OCI-LY3 (cell line): Measurements from ENCODE around the gene TXNDC11.

Experiments used
- EZH2phosphoT487 ChIP-seq: fragments of 200-600 bp; shearing (Covaris generic); IDR thresholded peaks from 2 replicates; pipeline ENCODE4 v1.6.1; 2018; ENCODE audit warnings: antibody characterized with exemption, mixed run types, low read depth
- TF ChIP-seq, protein P1 (sequence below): fragments of 200-600, 300-600 bp; sonication (generic); IDR thresholded peaks from 2 replicates; pipeline ENCODE4 v1.5.1; 2014; ENCODE audit warnings: antibody characterized with exemption, low read length, low read depth

DNA sequence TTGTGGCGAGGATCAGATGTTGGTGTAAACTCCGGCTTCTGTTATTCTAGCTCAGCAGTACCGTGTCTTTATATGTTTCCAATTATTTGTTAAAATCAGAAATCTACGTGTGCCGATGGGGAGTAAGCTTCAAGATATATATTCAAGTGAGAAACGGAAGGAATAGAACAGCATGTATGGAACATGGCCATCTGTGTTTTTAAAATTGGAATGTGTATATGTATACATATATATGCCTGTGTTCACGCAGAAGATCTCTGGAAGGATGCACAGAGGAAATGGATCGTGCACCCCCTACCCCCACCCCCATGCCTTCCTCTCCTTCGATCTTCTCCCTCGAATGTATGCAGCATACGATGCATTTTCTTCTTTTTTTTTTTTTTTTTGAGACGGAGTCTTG lies 82.1 kb downstream of the TXNDC11 start:
- TF ChIP-seq, protein P1, sequence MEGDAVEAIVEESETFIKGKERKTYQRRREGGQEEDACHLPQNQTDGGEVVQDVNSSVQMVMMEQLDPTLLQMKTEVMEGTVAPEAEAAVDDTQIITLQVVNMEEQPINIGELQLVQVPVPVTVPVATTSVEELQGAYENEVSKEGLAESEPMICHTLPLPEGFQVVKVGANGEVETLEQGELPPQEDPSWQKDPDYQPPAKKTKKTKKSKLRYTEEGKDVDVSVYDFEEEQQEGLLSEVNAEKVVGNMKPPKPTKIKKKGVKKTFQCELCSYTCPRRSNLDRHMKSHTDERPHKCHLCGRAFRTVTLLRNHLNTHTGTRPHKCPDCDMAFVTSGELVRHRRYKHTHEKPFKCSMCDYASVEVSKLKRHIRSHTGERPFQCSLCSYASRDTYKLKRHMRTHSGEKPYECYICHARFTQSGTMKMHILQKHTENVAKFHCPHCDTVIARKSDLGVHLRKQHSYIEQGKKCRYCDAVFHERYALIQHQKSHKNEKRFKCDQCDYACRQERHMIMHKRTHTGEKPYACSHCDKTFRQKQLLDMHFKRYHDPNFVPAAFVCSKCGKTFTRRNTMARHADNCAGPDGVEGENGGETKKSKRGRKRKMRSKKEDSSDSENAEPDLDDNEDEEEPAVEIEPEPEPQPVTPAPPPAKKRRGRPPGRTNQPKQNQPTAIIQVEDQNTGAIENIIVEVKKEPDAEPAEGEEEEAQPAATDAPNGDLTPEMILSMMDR: no peak
- TF ChIP-seq EZH2phosphoT487: no peak
